BJ (cell line): ENCODE results near the gene HSPA1L. TPM values are rescaled to one million over a fixed set of nuclear protein-coding genes. Genes with fewer than 3 reads are reported as not detected.
A peak's percentile ranks its signal among the peaks of the same experiment; 100 is the strongest.
"Not testable (repeated sequence)": the region's sequence is repeated elsewhere in the genome, so short reads cannot be mapped to it uniquely, and the experiment has no call there.

Experiments used
- CTCF ChIA-PET: fragments of 350-600 bp; formaldehyde crosslinking; extraction: SDS; loops from one replicate; lab custom pipeline; 2021; ENCODE audit warnings: antibody characterized with exemption, inconsistent platforms; lab: Yijun Ruan, JAX
- POLR2A ChIA-PET: fragments of 300-600 bp; sonication (Branson Sonifier 250); formaldehyde crosslinking; extraction: SDS; loops from one replicate; lab custom pipeline; 2021; ENCODE audit warnings: antibody characterized with exemption; lab: Charles Lee
- DNase-seq: peaks from one replicate; pipeline ENCODE4 v3.0.0-alpha.2; 2011; ENCODE audit warnings: low read depth
- H3K27me3 ChIP-seq: 2 replicates; pipeline ENCODE4 v1.6.0; 2011; ENCODE audit warnings: low read length; ENCODE audit not compliant: control insufficient read depth, insufficient read depth
- H3K36me3 ChIP-seq: 2 replicates; pipeline ENCODE4 v1.5.1; 2011; ENCODE audit warnings: low read length; ENCODE audit not compliant: control insufficient read depth, insufficient read depth
- H3K4me3 ChIP-seq: 2 replicates; pipeline ENCODE4 v1.5.1; 2011; ENCODE audit warnings: low read depth, mild to moderate bottlenecking, control low read depth, low read length
- polyA plus RNA-seq: library from polyadenylated mRNA; depleted of rRNA; stranded (reverse); fragments of >200 nt; gene quantifications from 2 replicates; pipeline ENCODE4 v1.2.3, GENCODE V29; 2011
- TF ChIP-seq, protein P1 (sequence below): IDR thresholded peaks from 2 replicates; pipeline ENCODE4 v1.5.1; 2011; ENCODE audit warnings: low read depth, mild to moderate bottlenecking, control low read depth, inconsistent platforms, low read length, moderate library complexity; ENCODE audit not compliant: insufficient read depth

HSPA1L gene
- polyA plus RNA-seq, 1 experiment: 0.90 TPM

GRCh38 chr6:31821301-31822035, 6.4 kb upstream of the HSPA1L start:
- TF ChIP-seq, protein P1, sequence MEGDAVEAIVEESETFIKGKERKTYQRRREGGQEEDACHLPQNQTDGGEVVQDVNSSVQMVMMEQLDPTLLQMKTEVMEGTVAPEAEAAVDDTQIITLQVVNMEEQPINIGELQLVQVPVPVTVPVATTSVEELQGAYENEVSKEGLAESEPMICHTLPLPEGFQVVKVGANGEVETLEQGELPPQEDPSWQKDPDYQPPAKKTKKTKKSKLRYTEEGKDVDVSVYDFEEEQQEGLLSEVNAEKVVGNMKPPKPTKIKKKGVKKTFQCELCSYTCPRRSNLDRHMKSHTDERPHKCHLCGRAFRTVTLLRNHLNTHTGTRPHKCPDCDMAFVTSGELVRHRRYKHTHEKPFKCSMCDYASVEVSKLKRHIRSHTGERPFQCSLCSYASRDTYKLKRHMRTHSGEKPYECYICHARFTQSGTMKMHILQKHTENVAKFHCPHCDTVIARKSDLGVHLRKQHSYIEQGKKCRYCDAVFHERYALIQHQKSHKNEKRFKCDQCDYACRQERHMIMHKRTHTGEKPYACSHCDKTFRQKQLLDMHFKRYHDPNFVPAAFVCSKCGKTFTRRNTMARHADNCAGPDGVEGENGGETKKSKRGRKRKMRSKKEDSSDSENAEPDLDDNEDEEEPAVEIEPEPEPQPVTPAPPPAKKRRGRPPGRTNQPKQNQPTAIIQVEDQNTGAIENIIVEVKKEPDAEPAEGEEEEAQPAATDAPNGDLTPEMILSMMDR: no peak
- ChIA-PET POLR2A (interaction anchor here (1.2 kb wide), 1 partner anchor 15 kb away, joined by 4 read pairs; the partner anchor contains the start of gene LSM2), CTCF (interaction anchor here (0.6 to 2.1 kb wide), 3 partner anchors 30 to 157 kb away, joined by 3 to 6 read pairs (median 3); partner anchors contain the start of gene GPANK1)
- Histone ChIP-seq H3K36me3 (no peaks in the 10 kb centered on the region), H3K27me3 (no peaks in the 10 kb centered on the region), H3K4me3 (peak overlapping the region; percentile 50)
- DNase-seq: no peak

DNA sequence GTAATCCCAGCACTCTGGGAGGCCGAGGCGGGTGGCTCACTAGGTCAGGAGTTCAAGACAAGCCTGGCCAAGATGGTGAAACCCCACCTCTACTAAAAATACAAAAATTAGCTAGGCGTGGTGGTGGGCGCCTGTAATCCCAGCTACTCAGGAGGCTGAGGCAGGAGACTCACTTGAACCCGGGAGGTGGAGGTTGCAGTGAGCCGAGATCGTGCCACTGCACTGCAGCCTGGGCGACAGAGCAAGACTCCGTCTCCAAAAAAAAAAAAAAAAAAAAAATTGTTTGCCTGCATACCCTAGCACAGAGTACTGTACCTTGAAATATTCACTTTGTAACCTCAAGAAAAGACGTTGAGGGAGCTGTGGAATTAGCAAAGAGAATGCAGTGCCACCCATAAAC, 5.3 kb upstream of the HSPA1L start:
- H3K27me3 ChIP-seq, DNase-seq, H3K36me3 ChIP-seq, POLR2A ChIA-PET, H3K4me3 ChIP-seq: not testable (repeated sequence)
- CTCF ChIA-PET: interaction anchor here (1.7 kb wide), 1 partner anchor 14 kb away, joined by 3 read pairs; the partner anchor contains the start of gene LSM2

DNA sequence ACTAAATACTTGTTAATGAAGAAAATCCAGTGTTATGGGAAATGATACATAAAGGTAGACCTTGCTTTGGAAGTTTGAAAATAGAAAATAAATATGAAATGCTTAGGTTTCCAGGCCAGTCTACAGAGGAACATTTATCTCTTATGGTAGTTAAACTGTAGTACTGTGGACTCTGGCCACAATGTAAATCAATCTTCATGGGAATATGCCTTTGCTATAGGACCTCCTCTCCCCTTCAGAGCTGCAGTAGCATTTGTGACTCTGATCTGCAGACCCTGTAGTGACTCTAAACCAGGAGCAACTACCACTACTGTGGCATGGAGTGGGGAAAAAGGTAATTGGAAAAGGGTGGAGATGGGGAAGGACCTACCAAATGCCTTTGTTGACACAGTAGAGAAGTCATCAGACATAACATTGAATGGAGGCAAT, 4.8 kb upstream of the HSPA1L start:
- H3K4me3 ChIP-seq: no peak overlapping the region
- CTCF ChIA-PET: interaction anchor here (1.7 kb wide), 1 partner anchor 13 kb away, joined by 3 read pairs; the partner anchor contains the start of gene LSM2
- H3K36me3 ChIP-seq: no peaks in the 10 kb centered on the region
- TF ChIP-seq, protein P1: no peak
- DNase-seq: no peak
- no peaks in the 10 kb centered on the region for H3K27me3 ChIP-seq
- POLR2A ChIA-PET: interaction anchor here (0.6 kb wide), 1 partner anchor 219 kb away, joined by 9 read pairs; no protein-coding TSS in a partner anchor

GRCh38 chr6:31817929-31818511, 2.9 kb upstream of the HSPA1L start:
- H3K27me3 ChIP-seq, DNase-seq, POLR2A ChIA-PET, CTCF ChIA-PET, H3K36me3 ChIP-seq: not testable (repeated sequence)
- H3K4me3 ChIP-seq: peak overlapping the region; percentile 41

- DNase-seq, H3K36me3 ChIP-seq, H3K27me3 ChIP-seq, POLR2A ChIA-PET, CTCF ChIA-PET: not testable (repeated sequence)
- H3K4me3 ChIP-seq: peak overlapping the region; percentile 41
These were observed 2.2 kb upstream of the HSPA1L start for GRCh38 chr6:31817133-31817928.

DNA sequence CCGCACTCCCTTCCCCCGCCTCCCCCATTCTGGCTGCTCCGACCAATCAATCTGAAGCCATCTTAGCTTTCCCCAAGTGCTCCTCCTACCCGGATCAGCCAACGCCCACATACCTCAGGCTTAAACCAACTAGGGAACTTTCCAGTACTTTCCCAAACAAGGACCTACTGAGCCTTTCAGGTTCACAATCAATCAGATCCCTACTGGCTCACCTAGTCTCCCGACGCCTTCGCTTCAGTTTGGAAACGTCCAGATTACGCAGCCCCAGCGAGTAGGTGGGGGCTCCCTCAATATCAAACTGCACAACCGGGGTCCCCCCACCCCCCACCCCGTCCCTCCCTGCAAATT, 432 bp downstream of the HSPA1L start:
- ChIA-PET POLR2A (interaction anchor here (0.6 to 1.8 kb wide), 5 partner anchors 8 to 150 kb away, joined by 3 to 9 read pairs (median 8); partner anchors contain the start of genes GPANK1, HSPA1B and LSM2), CTCF (interaction anchor here (0.9 to 1.8 kb wide), 6 partner anchors 13 to 135 kb away, joined by 3 to 8 read pairs (median 4); partner anchors contain the start of genes HSPA1B and VARS1)
- H3K4me3 ChIP-seq: peak overlapping the region; percentile 60
- H3K27me3 ChIP-seq: no peaks in the 10 kb centered on the region
- TF ChIP-seq, protein P1: no peak
- no peaks in the 10 kb centered on the region for H3K36me3 ChIP-seq
- peak; percentile 92 for DNase-seq
